Measurements from ENCODE around the gene DIAPH3.

DIAPH3 gene

DNA sequence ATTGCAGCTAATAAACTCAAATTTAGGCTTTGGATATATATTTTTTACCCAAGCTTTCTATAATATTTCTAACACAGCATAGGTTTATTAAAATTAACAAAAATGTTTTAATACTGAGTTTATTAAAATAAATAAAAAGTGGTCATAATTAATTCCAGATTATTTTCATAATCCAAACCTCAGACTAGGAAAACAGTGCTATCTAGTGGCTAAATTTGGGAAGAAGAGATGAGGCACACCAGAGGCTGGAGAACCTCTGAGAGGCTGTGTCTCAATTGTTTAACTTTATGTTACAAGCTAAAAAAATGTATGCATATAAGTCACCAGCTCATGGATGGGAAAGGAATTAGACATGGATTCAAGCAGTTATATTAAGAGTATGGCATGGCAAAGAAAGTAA is 392.5 kb downstream of the DIAPH3 start:
- peak; percentile 51 for DNase-seq (ENCODE audit: low read depth)

- DNase-seq (ENCODE audit: low read depth): no peak
Observed at GRCh38 chr13:59770451-59770850, 393.3 kb downstream of the DIAPH3 start.

DNA sequence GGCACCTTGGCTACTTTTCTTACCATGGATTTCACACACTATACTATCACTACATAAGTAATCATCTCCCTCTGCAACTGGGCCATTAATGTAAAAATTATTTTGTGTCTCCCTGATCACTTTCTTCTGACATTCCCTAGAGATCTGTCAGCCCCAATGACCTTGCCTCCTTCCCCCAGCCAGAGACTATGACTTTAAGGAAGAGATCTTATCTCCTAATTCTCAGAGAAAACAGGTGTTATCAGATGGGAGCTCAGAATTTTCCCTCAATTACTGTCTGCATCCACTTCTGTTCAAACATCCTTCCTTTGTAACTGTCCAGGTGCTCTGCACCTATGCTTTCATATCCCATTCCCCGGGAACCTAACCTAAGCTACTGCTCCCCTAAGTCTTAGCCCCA is 397.5 kb downstream of the DIAPH3 start:
- DNase-seq (ENCODE audit: low read depth): no peak

DNA sequence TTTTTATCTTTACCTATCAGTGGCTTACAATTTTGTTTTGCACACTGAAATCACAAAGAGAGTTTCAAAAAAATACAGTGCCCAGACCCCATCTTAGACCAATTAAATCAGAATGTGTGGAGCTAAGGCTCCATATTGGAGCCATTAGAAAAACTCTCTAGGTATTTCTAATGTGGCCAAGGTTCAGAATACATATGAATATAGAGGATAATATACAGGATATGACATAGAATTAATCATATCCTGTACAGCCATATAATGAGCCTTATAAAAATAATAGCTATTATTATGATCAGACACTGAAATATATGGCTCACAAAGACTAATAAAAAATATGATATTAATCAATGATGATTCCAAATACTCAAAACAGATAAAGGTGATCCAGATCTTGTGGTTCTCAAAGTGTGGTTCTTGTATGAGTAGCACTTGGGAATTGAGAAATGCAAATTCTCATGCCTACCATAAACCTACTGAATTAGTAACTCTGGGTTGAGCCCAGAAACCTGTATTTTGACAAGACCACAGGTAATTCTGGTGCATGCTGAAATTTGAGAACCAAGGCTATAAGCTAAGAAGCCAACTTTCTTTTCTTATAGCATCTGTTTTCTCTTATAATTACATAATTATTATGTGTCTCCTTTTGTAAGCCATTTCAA is 408.0 kb downstream of the DIAPH3 start:
- no peak for DNase-seq (ENCODE audit: low read depth)

GRCh38 chr13:59754411-59754810 is 409.3 kb downstream of the DIAPH3 start:
- DNase-seq (ENCODE audit: low read depth): no peak

DNA sequence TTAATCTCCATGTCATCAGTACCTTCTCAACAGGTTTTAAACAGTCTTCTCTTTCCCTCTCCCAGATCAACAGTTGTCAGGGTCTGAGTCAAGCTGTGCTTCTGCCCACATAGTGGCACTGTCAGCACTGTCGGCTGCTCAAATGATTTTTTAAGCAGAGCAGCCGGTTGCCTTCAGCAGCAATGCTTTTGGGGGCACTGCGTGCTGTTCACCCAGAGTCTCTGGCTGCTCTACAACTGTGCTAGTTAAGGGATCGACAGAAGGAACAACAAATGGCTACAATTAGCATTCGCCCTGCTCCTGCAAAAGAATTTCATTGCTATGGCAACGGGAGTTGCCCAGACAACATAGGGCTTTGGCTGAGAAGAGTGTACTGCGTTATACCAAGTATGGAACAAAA is 412.9 kb downstream of the DIAPH3 start:
- peak; percentile 70 for DNase-seq (ENCODE audit: low read depth)

DNA sequence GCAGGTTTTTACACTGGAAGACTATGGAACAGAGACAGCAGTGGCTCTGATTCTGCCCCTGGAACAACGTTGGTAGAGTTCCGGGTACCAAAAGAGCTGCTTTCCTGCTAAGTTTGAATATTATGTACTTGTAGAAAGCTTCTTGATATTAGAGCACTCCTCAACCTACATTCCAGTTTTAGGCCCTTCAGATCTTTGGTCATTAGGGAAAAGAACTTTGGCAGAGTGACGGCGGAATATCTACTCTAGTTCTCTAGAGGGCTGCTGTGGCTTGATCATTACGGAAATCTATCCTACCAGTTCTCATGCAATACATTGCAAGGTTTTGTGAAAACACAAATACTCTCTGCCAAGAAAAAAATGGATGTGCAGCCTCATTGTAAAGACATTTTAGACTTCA is 415.7 kb downstream of the DIAPH3 start:
- no peak for DNase-seq (ENCODE audit: low read depth)

DNA sequence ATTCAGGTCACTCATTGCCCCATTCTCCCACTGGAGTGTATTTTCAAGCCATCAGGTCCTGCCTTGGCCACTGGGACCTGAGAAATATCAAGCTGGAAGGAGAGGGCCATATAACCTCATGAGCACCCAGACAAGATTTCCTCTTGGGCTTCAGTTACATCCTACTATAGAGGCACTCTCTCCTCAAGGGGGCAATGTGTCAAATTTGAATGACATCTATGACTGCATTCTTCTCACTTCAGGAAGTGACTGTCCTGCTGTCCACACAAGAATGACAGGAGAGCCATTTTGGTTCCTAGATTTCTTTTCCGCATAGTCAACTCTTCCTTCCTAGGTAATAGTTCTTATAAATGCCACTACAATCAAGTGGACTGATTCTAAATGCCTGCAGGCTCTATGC is 416.2 kb downstream of the DIAPH3 start:
- DNase-seq (ENCODE audit: low read depth): no peak

DNA sequence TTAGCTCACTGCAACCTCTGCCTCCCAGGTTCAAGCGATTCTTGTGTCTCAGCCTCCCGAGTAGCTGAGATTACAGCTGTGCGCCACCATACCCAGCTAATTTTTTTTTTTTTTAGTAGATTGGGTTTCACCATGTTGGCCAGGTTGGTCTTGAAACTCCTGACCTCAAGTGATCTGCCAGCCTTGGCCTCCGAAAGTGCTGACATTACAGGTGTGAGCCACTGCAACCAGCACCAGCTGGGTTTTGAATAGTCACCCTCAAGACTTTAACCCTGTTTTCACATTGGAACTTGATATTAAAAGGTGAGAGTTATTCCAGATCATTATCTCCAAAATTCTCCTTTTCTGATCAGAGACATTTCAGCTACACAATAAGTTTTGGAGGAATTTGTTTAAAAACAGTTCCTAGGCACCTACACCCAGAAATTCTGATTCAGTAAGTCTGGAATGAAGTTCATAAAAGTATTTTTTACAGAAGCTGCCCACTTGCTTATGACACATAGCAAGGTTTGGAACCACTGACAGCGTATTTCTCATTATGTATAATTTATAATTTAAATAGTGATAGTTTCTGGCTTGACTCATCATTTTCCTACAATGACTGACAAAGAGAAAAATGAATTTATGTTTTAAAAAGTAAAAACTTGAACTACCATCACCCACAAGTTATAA is 417.3 kb downstream of the DIAPH3 start:
- DNase-seq (ENCODE audit: low read depth): peak; percentile 77

- DNase-seq (ENCODE audit: low read depth): peak; percentile 57
Observed at GRCh38 chr13:59745392-59745788, 418.3 kb downstream of the DIAPH3 start.

DNA sequence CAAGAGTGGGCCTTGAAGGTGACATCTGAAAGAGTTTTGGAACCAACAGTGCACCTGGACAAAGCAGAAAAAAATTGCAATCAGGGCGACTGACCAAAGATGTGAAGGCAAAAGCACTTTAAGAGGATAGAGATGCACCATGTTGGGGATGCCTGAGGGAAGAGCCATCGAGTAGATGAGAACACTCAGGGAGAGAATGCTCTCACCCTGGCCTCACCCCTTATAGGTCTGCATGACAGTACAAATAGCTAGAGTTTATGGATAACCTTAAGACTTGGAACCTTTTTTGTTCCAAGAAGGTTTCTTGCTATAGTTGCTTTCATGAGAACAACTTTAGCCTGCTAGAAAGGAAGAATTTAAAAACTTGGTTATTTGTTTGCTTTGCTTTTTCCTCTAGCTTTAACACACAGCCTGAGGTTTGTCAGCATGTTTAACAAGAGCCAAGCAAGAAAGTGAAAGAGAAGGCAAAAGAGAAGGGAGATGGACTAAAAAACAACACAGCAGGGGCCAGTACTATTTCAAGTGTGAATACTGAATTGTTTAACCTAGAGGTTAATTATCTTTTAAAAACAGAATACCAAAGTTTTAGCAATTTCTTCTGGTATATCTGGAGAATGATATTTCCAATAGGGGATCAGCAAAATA is 418.9 kb downstream of the DIAPH3 start:
- peak; percentile 39 for DNase-seq (ENCODE audit: low read depth)

- DNase-seq (ENCODE audit: low read depth): no peak
Observed at GRCh38 chr13:59743195-59743594, 420.5 kb downstream of the DIAPH3 start.

GRCh38 chr13:59742467-59742866 is 421.3 kb downstream of the DIAPH3 start:
- no peak for DNase-seq (ENCODE audit: low read depth)

- DNase-seq (ENCODE audit: low read depth): no peak
Observed at GRCh38 chr13:59738921-59739320, 424.8 kb downstream of the DIAPH3 start.

DNA sequence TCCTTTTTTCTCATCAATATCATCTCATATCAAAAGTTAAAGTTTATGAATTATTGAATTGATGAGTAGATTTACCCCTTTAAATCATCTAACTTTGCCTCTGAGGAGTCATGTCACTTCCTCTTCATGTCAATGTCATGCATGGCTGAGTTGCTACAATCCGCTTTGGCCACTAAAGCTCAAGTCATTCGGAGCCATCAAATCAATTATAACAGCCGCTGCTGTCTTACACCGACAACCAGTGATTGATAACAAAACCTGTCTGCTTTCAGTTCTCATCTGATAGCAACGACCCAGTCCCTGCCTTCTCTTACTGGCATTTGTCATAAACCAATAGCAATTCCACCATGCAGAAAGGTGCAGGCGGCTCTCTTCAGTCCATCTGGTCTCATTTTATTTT is 429.3 kb downstream of the DIAPH3 start:
- DNase-seq (ENCODE audit: low read depth): no peak

DNA sequence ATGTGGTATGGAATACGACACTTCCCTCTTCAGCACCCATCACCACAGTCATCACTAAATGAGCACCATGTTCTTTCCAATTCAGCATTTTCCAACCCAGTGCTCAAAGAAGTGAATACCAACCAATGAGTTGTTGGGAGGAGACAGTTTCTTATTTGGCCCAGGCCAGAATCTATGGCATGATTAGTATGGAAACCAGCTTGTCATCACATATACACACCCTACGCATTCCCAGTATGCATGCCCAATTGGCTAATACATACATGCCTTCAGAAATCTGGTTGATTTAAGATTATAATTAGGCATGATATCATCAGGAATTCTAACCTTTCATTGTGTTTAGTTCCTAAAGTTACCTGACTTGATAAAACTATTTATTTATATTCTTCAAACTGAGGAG is 430.0 kb downstream of the DIAPH3 start:
- no peak for DNase-seq (ENCODE audit: low read depth)

DNA sequence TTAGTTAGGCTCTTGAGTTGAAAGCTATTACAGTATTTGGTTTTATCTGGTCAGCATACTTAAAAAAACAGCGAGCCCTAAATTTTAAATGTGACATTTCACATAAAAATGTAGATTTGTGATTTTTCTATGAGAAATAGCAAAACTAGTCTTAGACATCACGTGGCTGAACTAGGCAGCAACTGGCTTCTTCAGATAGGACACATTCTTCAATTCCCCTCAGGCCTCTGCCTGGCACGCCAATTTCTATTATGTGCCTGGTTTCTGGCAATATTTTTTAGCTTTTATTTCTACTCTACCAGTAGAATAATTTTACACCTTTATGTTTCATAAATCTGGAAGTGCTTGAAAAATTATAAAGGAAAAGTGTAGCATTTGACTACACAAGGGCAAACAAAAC is 433.7 kb downstream of the DIAPH3 start:
- no peak for DNase-seq (ENCODE audit: low read depth)

DNA sequence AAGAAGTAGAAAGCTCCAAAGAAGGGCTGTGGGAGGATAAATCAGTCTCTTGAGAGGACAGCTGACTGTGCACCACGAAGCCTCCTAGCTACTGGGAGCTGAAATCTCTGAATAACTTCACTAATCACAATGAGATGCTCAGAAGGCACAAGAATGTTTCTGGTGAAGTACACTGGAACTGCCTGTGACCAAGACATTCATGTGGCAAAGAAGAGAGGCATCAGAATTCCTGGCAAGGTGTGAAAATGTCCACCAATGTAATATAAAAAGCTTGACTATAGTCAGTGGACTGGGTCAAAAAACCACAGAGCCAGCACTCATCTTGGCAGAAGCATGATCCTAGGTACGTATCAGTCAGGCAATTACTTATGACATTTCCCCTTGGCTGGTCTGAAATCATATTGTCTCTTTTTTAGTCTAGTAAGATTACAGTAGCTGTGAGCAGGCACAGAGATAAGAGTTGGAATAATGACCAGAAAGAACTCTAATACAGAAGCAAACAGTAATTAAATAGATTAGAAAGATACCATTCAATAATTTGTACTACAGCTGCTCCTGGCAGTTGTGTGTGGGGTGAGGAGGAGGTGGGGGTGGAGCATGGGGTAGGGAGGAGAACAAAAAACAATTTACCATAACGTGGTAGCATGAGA is 434.7 kb downstream of the DIAPH3 start:
- no peak for DNase-seq (ENCODE audit: low read depth)

DNA sequence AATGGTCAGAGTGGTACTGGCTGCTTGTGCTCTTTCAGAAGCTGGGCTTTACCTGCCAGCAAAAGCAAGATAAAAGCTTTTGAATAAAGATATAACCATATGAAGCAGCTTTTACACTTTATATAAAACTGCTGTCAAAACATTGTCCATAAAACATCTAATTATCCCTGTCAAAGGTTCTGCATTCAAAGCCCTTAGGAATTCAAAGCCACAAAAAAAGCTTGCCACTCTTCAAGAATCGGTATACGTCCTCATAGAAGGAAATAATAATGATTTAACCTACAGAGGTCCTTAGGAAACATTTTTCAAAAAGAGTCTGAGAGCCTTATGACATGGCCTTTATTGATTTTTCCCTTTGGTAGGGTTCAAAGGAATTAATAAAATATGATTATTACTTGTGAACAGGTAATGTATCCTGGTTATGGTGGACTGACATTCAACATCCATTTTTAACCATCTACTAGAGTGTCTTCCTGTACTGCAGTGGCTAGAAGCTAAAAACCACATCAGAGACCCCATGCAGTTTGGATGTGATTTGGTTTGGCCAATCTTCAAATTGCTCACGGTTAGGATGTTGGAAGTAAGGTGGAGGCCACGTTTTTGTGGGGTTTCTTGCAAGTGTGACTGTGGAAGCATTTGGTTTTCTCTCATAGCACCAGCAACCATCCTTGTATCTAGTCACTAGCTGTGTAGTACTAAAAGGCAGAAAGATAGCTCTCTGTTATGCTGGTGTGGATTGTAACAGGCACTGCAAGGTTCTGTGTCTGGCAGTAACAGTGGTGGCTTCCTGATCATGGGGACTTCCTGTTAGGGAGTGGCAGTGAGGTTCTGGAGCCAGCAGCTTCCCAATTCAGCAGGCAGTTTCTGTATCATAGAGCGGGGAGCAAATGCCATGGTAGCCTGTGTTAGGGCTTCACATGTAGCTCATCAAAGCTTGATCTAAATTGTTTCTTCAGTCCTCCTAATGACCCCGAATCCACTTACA is 441.5 kb downstream of the DIAPH3 start:
- DNase-seq (ENCODE audit: low read depth): no peak

DNA sequence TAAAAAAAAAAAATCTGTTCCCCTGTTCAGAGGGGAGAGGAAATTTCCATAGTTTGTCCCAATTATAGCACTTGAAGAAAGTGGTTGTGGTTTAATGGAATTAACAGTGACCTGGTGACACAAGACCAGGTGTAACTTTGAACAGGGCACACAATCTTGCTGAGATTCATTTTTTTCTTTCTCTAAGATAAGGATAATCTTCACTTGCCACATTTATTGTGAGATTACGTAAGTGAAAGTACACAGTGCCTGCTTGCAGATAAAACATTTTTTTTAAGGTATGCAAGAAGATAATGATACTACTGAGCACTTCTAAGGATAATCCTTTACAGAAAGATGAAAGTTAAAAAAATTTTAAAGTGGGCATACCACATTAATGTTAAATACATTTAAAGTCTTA is 448.1 kb downstream of the DIAPH3 start:
- DNase-seq (ENCODE audit: low read depth): peak; percentile 14

DNA sequence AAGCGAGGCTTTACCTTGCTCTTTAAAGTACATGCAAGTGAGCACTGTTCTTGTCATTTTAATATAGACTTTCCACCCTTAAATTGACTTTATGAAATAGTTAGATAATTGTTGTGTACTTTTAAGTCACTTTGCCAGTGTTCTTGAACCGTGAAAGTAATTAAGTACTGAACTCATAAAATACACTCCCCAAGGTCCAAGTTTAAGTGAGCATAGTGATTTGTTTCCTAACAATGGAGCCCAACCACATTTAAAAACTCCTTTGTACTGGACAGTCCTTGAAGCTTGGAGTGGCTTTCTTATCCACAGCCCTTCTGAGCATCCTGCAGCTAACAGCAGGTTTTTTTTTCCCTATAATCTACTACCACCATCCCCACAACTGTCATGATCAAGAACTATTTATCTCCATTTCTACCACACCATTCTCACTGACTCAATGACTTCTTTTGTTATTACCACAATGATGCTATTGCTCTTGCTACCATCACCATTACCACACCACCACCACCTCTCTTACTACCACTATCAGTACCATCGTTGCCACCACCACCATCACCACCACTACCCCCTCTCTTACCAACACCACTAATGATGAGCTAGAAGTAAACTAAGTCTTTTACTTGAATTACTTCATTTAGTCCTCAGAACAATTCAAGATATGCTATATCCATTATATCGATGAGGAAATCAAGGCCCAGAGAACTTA is 452.6 kb downstream of the DIAPH3 start:
- DNase-seq (ENCODE audit: low read depth): no peak
